T47D (cell line): Measurements from ENCODE around the gene NPR3.
A peak's percentile ranks its signal among the peaks of the same experiment; 100 is the strongest.

Source experiments
- DNase-seq, 2 experiments: peaks; one replicate each; pipeline versions ENCODE4 v3.0.0 to v3.0.0-alpha.2; 2011 to 2012; ENCODE audit warnings: low read depth in 1 of 2, low spot score in 1 of 2
- JUND ChIP-seq: IDR thresholded peaks from 2 replicates; pipeline ENCODE4 v1.6.1; 2012; ENCODE audit warnings: low read depth
- in situ Hi-C: cut with HindIII; loops from 2 replicates; pipeline ENCODE4 v1.10.0; 2016; ENCODE audit warnings: low sequenced_read_pairs, low pct_unique_long_range_greater_than_20kb

NPR3 gene, protein sequence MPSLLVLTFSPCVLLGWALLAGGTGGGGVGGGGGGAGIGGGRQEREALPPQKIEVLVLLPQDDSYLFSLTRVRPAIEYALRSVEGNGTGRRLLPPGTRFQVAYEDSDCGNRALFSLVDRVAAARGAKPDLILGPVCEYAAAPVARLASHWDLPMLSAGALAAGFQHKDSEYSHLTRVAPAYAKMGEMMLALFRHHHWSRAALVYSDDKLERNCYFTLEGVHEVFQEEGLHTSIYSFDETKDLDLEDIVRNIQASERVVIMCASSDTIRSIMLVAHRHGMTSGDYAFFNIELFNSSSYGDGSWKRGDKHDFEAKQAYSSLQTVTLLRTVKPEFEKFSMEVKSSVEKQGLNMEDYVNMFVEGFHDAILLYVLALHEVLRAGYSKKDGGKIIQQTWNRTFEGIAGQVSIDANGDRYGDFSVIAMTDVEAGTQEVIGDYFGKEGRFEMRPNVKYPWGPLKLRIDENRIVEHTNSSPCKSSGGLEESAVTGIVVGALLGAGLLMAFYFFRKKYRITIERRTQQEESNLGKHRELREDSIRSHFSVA

DNA sequence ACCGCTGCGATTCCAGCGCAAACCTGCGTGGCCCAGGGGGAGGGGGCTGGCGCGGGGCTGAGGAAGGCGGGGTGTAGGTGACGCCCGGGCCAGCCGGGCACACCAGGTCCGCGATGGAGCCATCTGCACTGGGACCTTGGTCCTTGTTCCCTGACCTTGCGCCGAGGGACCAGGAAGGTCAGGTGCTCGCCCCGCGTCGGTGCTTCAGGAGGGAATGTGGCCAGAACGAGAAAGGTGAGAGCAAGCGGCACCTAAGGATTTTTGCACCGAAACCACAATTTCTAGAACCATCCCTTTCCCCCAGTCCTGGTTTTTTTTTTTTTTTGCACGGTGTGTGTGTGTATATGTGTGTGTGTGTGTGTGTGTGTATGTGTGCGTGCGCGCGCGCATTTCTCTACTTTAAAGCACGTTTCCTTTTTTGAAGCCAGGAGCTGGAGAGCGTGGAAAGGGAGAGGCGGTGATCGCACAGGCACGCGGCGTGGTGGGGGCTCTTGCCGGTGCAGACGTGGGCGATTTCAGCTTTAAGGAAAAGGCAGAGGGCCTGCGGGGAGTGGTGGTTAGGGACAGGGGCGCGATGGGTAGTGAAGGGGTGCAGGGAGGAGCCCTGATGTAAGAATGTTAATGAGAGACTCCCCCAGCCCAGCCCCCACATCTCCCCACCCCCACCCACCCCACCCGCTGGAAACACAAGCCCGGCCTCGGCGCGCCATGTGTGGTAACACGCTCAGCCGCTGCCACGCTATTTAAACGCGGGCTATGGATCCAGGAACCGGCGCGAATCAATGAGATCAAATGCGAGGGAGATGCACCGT is at the start of gene NPR3:
TSS of gene NPR3 (plus strand) at position 772 of the 812 bp plus-strand sequence. CDS start 456 bp downstream, outside the sequence.
- in situ Hi-C loops, result no loop called here
- no peak for TF ChIP-seq JUND
- peak in 1 of 2 experiments; percentile 35 for DNase-seq

DNA sequence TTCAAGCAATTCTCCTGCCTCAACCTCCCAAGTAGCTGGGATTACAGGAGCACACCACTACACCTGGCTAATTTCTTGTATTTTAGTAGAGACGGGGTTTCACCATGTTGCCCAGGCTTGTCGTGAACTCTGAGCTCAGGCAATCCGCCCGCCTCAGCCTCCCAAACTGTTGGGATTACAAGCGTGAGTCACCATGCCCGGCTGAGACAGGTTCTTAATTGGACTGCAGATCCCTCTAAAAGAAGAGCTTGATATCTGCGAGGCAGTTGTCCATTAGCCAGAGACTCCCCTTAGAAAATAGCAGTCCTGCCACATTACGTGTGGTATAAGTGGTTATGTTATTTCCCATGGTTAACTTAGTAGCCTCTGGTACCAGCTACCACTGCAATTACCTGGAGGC is 46.6 kb upstream of the NPR3 start:
- no peak for DNase-seq
- no peak for TF ChIP-seq JUND
- in situ Hi-C loops, result no loop called here

DNA sequence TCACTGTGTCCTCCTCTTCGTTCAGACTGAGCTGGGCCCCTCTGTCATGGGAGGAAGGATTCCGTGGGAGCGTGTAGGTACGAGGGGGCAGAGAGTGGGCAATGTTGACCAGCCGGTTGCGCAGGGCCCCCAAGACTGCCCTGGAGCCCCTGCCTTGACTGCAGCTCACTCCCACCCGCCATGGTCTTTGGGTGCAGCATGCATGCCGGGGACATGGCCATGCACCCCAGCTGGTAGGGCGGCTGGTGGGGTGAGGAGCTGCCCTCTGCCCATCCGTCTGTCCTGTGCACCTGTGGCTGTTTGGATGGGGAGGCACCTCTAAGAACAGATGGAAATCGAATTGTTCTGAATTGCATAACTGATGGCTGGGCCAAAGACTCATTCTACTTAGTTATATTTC is 42.6 kb upstream of the NPR3 start:
- in situ Hi-C loops, result no loop called here
- DNase-seq, result no peak
- TF ChIP-seq JUND, result no peak

DNA sequence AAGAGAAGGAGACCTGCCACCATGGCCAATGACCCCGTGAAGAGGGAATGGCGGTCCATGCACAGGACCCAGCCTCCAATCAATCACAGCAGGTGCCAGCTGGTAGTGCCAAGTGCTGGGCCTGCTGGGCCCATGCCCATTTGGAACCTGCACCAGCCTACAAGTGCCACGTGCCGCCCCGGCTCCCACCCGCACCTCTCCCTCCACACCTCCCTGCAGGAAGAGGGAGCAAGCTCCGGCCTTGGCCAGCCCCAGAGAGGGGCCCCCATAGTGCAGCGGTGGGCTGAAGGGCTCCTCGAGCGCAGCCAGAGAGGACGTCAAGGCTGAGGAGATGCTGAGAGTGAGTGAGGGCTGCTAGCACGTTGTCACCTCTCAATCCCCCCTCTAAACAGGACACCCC is 37.8 kb upstream of the NPR3 start:
- TF ChIP-seq JUND, result no peak
- no peak for DNase-seq
- in situ Hi-C loops, result no loop called here

DNA sequence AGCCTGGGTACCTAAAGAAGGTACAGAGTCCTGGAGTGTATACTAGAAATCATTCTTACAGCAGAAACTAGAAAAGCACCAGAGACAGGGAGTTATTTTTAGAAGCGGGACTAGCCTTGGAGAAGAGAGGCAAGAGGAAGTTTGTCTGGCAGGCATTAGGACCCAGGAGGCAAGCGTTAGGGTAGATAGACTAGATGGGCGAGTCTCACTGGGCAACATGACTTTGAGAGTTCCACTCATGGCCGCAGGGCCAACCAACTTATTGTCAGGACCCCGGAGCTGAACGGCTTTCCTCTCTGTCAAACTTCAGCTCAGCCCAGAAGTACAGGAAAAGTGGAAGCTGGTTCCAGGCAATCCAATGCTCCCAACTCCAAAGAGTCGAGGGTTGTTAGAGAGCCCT is 34.1 kb upstream of the NPR3 start:
- DNase-seq, result peak in 1 of 2 experiments; percentile 61
- in situ Hi-C loops, result no loop called here
- no peak for TF ChIP-seq JUND

DNA sequence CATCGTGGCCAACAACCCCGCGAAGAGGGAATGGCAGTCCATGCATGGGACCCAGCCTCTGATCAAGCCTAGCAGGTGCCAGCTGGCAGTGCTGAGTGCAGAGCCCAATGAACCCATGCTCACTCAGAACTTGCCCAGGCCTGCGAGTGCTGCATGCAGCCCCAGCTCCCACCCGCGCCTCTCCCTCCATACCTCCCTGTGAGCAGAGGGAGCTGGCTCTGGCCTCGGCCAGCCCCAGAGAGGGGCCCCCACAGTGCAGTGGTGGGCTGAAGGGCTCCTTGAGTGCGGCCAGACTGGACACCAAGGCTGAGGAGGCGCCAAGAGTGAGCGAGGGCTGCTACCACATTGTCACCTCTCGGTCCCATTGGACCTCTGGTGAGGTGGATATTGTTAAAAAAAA is 32.6 kb upstream of the NPR3 start:
- DNase-seq, result no peak
- in situ Hi-C loops, result no loop called here
- TF ChIP-seq JUND, result no peak

DNA sequence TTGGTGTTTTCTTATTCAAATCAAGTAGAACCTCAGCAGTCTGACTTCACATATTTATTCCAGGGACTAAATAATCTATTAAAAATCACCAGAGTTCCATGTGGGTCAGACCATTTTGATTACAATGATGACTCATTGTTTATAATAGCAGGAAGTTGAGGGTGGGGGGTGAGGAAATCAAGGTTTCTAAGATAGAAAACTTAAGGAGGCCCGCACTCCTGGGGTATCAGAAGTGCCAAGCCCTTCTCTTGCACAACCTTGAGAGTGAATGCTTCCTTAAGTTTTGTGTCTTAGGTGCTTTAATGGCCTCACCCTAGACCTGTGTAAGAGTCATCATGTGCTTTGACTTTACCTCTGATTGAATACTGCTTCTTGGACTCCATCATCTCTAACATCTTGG is 31.9 kb upstream of the NPR3 start:
- DNase-seq, result no peak
- no peak for TF ChIP-seq JUND
- in situ Hi-C loops, result no loop called here

DNA sequence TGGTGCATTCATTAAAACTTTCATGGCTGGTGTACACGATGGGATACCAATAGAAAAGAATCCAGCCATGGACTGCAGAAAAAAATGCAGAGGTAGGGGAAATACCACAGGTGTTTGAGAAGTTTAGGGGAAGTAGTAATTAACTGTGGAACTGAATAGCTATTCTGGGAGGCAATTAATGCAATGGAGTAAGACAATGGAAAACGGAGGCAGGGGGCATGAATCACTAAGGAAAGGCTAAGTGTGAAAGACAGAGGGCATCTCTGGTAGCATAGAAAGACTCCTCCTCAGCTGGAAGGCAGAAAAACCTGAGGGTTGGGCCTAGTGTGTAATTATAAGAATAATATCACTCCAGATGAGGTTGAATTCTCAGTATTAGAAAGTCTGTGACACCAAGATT is 30.9 kb upstream of the NPR3 start:
- TF ChIP-seq JUND, result no peak
- in situ Hi-C loops, result no loop called here
- DNase-seq, result no peak

DNA sequence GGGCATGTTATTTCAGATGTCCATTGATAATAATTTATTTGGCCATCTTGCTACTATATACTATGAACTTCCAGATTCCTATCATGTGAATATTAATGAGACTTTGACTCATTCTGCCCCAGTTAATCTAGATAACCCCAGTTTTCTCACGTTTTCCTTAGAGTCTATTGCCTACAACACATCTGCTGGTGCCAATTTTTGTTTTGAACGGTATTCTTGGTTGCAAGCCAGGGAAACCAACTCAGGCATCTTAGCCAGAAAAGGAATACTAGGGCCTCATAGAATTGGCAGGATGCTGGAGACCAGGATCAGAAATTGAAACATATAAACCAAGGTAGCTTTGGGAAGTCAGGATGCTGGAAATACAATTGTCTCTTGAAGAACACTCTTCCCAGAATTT is 28.0 kb upstream of the NPR3 start:
- in situ Hi-C loops, result no loop called here
- TF ChIP-seq JUND, result no peak
- no peak for DNase-seq

DNA sequence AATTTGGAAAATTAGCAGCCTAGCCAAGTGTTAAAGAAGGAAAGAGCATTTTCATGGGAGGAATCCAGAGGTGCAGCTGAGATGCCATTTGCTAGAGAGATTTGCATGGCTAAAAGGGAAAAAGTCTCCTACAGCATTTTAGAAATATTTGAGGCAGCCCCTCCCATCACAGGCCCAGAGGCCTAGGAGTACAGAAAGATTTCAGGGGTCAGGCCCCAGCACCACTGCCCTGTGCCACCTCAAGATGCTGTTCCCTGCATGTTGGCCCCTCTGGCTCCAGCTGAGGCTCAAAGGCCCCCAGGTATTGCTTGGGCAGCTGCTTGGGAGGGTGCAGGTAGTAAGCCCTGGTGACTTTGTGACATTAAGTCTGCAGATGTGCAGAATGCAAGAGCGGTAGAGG is 26.9 kb upstream of the NPR3 start:
- DNase-seq, result no peak
- in situ Hi-C loops, result no loop called here
- no peak for TF ChIP-seq JUND

DNA sequence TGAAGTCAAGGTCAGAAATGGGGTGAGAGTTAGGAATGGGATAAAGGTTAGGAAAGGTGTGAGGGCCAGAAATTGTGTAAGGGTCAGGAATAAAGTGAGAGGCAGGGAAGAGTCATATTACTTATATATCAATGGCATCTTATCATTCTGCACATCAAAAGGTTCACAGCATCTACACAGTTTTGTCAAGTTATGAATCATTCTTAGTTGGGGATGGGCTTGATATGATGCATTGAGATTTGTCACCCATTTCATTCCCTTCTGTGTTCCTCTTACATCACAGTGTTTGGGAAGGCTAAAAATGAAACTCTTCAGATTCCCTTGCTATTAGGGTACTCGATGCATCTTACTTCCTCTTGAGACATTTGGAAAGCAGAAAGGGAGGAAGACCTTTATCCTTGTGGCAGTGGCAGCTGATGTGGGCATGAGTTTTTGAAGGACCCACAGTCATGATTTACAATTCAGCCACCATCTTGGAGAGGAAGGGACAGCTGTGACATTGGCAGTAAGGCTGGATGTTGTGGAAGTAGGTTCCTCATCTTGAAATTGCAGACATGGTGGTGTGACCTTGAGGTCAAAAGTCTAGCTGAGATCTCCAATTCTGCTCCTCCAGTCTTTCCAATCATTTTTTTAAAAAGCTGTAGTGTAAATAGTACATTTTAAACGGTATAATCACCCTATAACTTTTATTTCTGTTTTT is 24.2 kb upstream of the NPR3 start:
- DNase-seq, result no peak
- in situ Hi-C loops, result no loop called here
- no peak for TF ChIP-seq JUND

DNA sequence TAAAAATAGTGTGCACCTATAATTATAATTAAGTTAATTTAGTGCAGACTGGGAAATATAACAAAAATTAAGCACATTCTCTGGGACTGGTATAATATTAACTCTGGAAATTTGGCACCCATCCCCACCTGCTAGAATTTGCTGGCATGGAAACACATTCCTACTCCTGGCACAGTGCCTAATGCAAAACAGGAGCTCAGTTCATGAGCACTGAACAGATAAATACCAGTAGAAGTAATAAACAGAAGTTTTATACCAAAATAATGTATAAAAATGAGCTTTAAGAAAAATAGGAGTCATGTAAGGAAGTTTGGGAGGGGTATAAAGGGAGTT is 23.7 kb upstream of the NPR3 start:
- no peak for TF ChIP-seq JUND
- in situ Hi-C loops, result no loop called here
- peak in 1 of 2 experiments; percentile 64 for DNase-seq
